NCI-H82 treated with DMSO at 0.1 percent for 48 hours (cell line): ENCODE data around the gene FCHO2.
"Not testable (repeated sequence)": the region's sequence is repeated elsewhere in the genome, so short reads cannot be mapped to it uniquely, and the experiment has no call there.

Experiments
- DNase-seq: peaks from one replicate; lab custom pipeline; 2025; ENCODE audit not compliant: unreplicated experiment; lab: John Stamatoyannopoulos, UW

Gene FCHO2

DNA sequence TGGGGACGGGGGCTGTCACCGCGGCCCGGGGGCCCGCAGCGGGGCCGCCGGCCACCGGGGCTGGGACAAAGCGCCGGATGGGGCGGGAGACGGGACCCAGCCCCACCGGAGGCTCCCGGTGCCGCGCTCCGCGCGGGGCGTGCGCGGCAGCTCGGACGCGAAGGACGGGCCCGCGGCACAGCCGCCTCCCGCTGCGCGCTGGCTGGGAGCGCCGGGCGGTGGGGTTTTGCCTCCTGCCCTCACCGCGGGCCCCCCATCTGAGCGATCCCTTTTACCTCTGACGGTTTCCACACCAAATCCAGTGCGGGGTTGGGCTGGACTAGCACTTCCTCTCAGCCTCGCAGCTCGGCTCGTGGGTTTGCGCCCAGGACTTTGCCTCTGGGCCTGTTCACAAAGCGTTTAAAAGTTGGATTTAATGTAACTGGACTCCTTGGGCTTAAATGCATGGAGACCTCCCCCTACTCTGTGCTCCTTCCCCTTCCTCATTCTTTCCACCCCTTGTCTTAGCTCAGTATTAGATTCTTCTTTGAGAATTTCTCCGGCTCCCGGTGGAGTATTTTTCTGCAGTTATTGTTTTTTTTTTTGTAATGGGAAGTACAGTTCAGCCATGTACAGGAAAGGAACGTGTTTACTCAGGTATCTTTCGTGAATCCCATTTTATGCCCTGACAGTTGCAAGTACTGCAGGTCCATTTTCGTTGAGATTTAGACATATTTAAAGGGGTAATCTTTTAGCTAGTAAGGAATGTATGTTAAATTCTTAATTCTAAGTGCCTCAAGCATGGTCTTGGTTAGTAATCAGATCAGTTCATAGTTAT is 691 bp downstream of the FCHO2 start:
- DNase-seq: peak; percentile 2

GRCh38 chr5:72957337-72957736 is 1.5 kb downstream of the FCHO2 start:
- DNase-seq: no peak

GRCh38 chr5:72959257-72959656 is 3.4 kb downstream of the FCHO2 start:
- DNase-seq: no peak

DNA sequence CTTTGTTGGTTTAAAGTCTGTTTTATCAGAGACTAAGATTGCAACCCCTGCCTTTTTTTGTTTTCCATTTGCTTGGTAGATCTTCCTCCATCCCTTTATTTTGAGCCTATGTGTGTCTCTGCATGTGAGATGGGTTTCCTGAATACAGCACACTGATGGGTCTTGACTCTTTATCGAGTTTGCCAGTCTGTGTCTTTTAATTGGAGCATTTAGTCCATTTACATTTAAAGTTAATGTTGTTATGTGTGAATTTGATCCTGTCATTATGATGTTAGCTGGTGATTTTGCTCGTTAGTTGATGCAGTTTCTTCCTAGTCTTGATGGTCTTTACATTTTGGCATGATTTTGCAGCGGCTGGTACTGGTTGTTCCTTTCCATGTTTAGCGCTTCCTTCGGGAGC is 18.6 kb downstream of the FCHO2 start:
- DNase-seq: not testable (repeated sequence)

DNA sequence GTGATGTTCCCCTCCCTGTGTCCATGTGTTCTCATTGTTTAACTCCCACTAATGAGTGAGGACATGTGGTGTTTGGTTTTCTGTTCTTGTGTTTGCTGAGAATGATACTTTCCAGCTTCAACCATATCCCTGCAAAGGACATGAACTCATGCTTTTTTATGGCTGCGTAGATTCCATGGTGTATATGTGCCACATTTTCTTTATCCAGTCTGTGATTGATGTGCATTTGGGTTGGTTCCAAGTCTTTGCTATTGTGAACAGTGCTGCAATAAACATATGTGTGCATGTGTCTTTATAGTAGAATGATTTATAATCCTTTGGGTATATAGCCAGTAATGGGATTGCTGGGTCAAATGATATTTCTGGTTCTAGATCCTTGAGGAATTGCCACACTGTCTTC is 21.0 kb downstream of the FCHO2 start:
- DNase-seq: not testable (repeated sequence)

DNA sequence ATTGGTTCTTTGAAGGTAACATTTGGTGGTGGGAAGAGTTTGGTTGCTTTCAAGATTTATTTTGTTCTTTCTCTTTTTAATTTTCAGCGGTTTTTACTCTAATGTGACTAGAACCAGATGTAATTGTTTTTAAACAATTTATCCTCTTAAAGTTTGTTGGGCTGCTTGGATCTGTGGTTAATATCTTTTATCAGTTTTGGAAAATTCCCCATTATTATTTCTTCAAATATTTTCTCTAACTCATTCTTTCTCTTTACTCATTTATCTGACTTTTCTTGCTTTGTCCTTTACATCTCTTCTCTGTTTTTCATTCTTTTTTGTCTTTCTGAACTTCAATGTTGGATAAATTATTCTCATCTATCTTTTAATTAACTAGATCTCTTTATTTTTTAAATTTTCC is 29.9 kb downstream of the FCHO2 start:
- no peak for DNase-seq

GRCh38 chr5:72988769-72989168 is 32.9 kb downstream of the FCHO2 start:
- DNase-seq: no peak

- no peak for DNase-seq
These were observed 35.6 kb downstream of the FCHO2 start for GRCh38 chr5:72991394-72991793.

DNA sequence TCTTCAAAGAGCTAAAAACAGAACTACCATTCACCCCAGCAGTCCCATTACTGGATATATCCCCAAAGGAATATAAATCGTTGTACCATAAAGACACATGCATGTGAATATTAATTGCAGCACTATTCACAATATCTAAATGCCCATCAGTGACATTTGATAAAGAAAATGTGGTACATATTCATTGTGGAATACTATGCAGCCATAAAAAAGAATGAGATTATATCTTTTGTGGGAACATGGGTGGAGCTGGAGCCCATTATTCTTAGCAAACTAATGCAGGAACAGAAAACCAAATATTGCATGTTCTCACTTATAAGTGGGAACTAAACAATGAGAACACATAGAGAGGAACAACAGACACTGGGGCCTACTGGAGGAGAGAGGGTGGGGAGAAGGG is 38.7 kb downstream of the FCHO2 start:
- no peak for DNase-seq

DNA sequence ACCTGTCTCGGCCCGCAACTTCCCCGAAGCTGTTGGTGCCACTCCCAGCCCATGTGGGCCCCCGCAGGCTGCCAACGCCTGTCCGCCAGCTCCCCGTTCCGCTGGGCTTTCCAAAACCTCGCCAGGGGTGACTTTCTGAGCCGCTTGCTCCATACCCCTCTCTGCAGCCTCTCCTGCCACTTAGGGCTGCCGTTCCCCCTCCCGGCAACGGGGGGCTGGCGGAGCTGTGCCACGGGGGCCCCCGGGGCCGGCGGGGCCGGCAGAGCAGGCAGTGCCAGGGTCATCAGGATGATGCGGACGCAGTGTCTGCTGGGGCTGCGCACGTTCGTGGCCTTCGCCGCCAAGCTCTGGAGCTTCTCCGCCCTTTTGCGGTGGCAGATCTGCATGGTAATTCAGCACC is 40.8 kb downstream of the FCHO2 start:
- no peak for DNase-seq

- no peak for DNase-seq
These were observed 44.1 kb downstream of the FCHO2 start for GRCh38 chr5:72999916-73000315.

DNA sequence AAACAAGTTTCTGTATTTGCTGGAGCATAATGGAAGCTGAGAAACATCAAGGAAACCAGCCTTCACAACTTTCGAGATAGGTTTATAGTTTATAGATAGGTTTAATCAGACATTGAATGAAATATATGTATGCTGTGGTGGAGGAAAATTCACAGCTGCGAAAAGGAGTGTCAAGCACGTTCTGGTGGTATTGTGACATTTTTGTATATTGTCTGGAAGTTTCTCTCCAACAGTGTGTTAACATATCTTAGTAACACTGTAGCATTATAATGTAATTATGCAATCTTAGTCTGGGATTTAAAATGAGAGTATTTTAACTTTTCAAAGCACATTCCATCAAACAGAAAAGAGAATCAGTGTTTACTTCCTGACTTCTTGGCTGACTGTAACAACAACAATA is 50.0 kb downstream of the FCHO2 start:
- no peak for DNase-seq

DNA sequence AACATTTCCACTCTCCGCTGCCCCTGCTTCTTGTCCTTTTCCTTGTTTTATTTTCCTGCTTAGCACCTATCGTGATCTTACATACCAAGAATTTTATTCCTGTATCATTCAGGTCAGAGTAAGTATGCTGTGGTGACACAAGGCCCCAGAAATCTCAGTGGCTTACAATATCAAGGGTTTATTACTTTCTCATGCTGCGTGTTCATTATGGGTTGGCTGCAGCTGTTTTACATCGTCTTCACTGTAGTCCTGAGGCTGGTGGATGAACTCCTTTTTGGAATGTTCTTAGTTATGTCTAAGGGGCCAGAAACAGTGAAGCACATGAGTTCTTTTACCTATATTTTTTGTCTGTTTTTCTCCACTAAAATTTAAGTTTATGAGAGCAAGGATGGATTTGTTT is 51.2 kb downstream of the FCHO2 start:
- DNase-seq: no peak

- DNase-seq: no peak
These were observed 53.0 kb downstream of the FCHO2 start for GRCh38 chr5:73008831-73009230.

- DNase-seq: not testable (repeated sequence)
These were observed 55.8 kb downstream of the FCHO2 start for GRCh38 chr5:73011612-73012011.

DNA sequence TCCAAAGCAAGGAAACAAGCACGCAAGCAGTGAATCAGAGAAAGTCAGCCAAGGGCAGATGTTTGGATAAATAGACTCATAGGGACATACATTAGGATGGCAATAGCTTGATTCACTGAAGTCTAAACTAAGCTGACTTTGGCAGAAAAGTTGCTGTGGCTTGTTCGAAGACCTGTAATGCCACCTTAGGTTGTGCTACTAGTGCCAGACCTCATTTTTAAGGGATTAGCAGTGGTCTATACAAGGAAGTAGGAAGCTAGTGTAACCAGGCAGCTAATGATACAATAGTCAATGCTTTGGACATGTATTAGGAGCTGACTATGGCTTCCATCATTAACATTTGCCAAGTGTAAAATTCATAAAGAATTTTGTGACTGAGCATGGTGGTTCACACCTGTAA is 63.1 kb downstream of the FCHO2 start:
- DNase-seq: no peak

DNA sequence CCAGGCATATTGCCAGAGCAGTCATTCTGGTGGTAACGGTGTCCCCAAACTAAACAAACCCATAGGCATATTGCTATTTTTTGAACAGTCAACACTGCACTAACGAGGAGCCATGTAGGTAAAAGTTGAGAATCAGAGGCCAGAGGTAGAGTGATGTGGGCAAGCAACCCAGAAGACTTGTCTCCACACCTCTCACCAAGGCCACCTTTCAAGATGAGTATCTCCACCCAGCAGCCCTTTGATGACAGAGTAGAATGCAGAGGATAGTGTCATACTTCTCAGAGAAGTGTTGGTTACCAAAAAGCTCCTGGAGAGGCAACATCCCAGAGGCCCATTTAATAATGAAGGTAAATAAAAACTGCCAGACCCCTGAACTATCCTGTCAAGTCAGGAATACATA is 63.9 kb downstream of the FCHO2 start:
- no peak for DNase-seq

DNA sequence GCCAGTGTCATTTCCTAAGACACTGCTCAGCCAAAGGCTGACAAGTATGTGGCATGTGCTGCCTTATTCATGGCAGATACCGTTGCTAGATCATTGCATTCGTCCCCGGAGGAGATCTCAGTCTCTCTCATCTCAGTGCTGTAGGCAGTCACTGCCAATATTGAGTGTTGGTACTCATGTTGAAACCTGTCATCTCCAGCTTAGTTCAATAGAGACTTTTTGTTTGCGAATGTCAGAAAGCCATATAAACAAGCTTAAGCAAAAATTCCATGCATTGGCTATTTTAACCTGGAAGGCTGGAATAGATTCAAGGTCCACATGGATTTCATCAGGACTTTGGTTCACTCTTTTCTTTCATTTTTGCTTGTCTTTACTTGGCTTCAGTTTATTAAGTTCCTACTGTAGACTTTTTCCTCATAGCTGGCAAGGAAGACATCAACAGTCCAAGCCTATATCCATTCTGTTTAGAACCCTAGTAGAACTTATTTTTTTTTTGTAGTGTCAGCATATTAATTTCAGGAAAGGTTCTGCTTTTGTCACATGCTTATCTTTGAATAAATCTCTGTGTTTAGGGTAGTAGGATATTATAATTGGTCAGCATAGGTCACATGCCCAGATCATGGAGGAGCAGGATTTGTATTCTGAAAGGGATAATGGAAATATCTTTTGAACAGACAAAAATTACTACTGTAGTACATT is 66.8 kb downstream of the FCHO2 start:
- DNase-seq: no peak

GRCh38 chr5:73024946-73025544 is 69.2 kb downstream of the FCHO2 start:
- DNase-seq: not testable (repeated sequence)

GRCh38 chr5:73027361-73027760 is 71.5 kb downstream of the FCHO2 start:
- DNase-seq: no peak

DNA sequence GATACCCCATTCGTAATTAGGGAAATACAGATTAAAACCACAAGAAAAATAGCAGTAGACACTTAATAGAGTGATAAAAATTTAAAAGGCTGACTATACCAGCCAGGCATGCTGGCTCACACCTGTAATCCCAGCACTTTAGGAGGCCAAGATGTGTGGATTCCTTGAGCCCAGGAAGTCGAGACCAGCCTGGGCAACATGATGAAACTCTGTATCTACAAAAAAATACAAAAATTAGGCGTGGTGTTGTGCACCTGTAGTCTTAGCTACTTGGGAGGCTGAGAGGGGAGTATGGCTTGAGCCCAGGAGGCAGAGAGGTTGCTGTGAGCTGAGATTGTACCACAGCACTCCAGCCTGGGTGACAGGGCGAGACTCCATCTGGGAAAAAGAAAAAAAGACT is 72.0 kb downstream of the FCHO2 start:
- DNase-seq: no peak

- no peak for DNase-seq
These were observed 73.3 kb downstream of the FCHO2 start for GRCh38 chr5:73028991-73029595.
